Measurements from ENCODE around the gene DGKB.

DGKB gene

GRCh38 chr7:14739841-14740185 lies 162.7 kb downstream of the DGKB start (continued):
- TF ChIP-seq CSRNP3 (CRISPR knock-in tag; IDR thresholded peaks at IDR 0.05) (no peak), PPARA (CRISPR knock-in tag; IDR thresholded peaks at IDR 0.05; ENCODE audit: borderline replicate concordance) (no peak), ISL1 (CRISPR knock-in tag; IDR thresholded peaks at IDR 0.05) (no peak)

- TF ChIP-seq OSR1 (CRISPR knock-in tag; IDR thresholded peaks at IDR 0.05) (no peak), ZFP30 (CRISPR knock-in tag; IDR thresholded peaks at IDR 0.05) (no peak), PATZ1 (CRISPR knock-in tag; IDR thresholded peaks at IDR 0.05; ENCODE audit: borderline replicate concordance) (no peak), TSHZ2 (CRISPR knock-in tag; IDR thresholded peaks at IDR 0.05) (no peak), CREB5 (CRISPR knock-in tag; IDR thresholded peaks at IDR 0.05; ENCODE audit: low read depth) (no peak), ARNTL (CRISPR knock-in tag; IDR thresholded peaks at IDR 0.05; ENCODE audit: borderline replicate concordance, low read depth) (no peak), ZNF70 (CRISPR knock-in tag; IDR thresholded peaks at IDR 0.05) (no peak), BACH2 (CRISPR knock-in tag; IDR thresholded peaks at IDR 0.05; ENCODE audit: borderline replicate concordance) (no peak), RARB (CRISPR knock-in tag; IDR thresholded peaks at IDR 0.05) (no peak), ESRRG (CRISPR knock-in tag; IDR thresholded peaks at IDR 0.05) (no peak), ZNF8 (CRISPR knock-in tag; IDR thresholded peaks at IDR 0.05) (no peak)
- no peak for ATAC-seq
Measured at GRCh38 chr7:14739168-14739840, 163.2 kb downstream of the DGKB start.

- no peak for ATAC-seq
- no peak for TF ChIP-seq PPARA (CRISPR knock-in tag; IDR thresholded peaks at IDR 0.05; ENCODE audit: borderline replicate concordance)
- TF ChIP-seq OSR1 (CRISPR knock-in tag; IDR thresholded peaks at IDR 0.05) = no peak
- TF ChIP-seq SNAI2 (CRISPR knock-in tag; IDR thresholded peaks at IDR 0.05) = no peak
- TF ChIP-seq ZFP30 (CRISPR knock-in tag; IDR thresholded peaks at IDR 0.05) = no peak
- TF ChIP-seq ARNTL (CRISPR knock-in tag; IDR thresholded peaks at IDR 0.05; ENCODE audit: borderline replicate concordance, low read depth) = no peak
- TF ChIP-seq ZNF8 (CRISPR knock-in tag; IDR thresholded peaks at IDR 0.05) = no peak
- no peak for TF ChIP-seq RARB (CRISPR knock-in tag; IDR thresholded peaks at IDR 0.05)
- no peak for TF ChIP-seq ZFP3 (CRISPR knock-in tag; IDR thresholded peaks at IDR 0.05)
- no peak for TF ChIP-seq TSHZ2 (CRISPR knock-in tag; IDR thresholded peaks at IDR 0.05)
- TF ChIP-seq CREB5 (CRISPR knock-in tag; IDR thresholded peaks at IDR 0.05; ENCODE audit: low read depth) = no peak
- no peak for TF ChIP-seq POU6F1 (CRISPR knock-in tag; IDR thresholded peaks at IDR 0.05; ENCODE audit: borderline replicate concordance, low read depth)
- no peak for TF ChIP-seq CSRNP3 (CRISPR knock-in tag; IDR thresholded peaks at IDR 0.05)
- no peak for TF ChIP-seq ZNF565 (CRISPR knock-in tag; conservative IDR thresholded peaks at IDR 0.05; ENCODE audit: low read depth)
- TF ChIP-seq TOX (CRISPR knock-in tag; IDR thresholded peaks at IDR 0.05; ENCODE audit: borderline replicate concordance) = no peak
Measured at GRCh38 chr7:14738086-14738485, 164.5 kb downstream of the DGKB start.

Data from SK-N-SH treated with all-trans-retinoic acid at 6 μM for 48 hours (cell line).